Testis (tissue), 2 donors: Measurements from ENCODE around the gene SPDYE2B.
"Not testable (repeated sequence)": the region's sequence is repeated elsewhere in the genome, so short reads cannot be mapped to it uniquely, and the experiment has no call there.

ENCODE experiments used
- POLR2A ChIP-seq: fragments of 450-650 bp; IDR thresholded peaks from one replicate; pipeline ENCODE4 v1.6.1; 2017; ENCODE audit warnings: antibody characterized with exemption, mild to moderate bottlenecking, moderate library complexity
- TF ChIP-seq, protein P1 (sequence below), 3 experiments: fragments of 450-650 bp in 2 of 3; fragments of 200-600 bp in 1 of 3; sonication (generic) in 1 of 3; IDR thresholded peaks; one replicate each; pipeline ENCODE4 v1.5.1; 2016 to 2019; ENCODE audit warnings: antibody characterized with exemption in 3 of 3, mild to moderate bottlenecking in 2 of 3, moderate library complexity in 1 of 3

GRCh38 chr7:102604431-102605145 lies 45.5 kb upstream of the SPDYE2B start:
- TF ChIP-seq, protein P1, sequence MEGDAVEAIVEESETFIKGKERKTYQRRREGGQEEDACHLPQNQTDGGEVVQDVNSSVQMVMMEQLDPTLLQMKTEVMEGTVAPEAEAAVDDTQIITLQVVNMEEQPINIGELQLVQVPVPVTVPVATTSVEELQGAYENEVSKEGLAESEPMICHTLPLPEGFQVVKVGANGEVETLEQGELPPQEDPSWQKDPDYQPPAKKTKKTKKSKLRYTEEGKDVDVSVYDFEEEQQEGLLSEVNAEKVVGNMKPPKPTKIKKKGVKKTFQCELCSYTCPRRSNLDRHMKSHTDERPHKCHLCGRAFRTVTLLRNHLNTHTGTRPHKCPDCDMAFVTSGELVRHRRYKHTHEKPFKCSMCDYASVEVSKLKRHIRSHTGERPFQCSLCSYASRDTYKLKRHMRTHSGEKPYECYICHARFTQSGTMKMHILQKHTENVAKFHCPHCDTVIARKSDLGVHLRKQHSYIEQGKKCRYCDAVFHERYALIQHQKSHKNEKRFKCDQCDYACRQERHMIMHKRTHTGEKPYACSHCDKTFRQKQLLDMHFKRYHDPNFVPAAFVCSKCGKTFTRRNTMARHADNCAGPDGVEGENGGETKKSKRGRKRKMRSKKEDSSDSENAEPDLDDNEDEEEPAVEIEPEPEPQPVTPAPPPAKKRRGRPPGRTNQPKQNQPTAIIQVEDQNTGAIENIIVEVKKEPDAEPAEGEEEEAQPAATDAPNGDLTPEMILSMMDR (IDR thresholded peaks at IDR 0.05), result not testable (repeated sequence)
- TF ChIP-seq POLR2A, result not testable (repeated sequence)
